Right ventricle myocardium inferior (tissue), 1 donor: ENCODE results near the gene CLEC2B. TPM values are rescaled to one million over a fixed set of nuclear protein-coding genes. Genes with fewer than 3 reads are reported as not detected.

Source experiments
- ATAC-seq: fragments of 200-7000 bp; cut with Tn5 transposase; one replicate; pipeline ENCODE4 v1.9.1; 2020; ENCODE audit warnings: mild to moderate bottlenecking, moderate library complexity
- DNase-seq: peaks from one replicate; pipeline ENCODE4 v3.0.0; 2021; ENCODE audit errors: missing footprints
- intact Hi-C: fragments of 100-400 bp; cut with DNase I; formaldehyde crosslinking; loops from one replicate; pipeline ENCODE4 v1.11.0; 2022
- total RNA-seq: library from RNA; stranded (reverse); fragmentation: NEBNext Ultra II Directional; extraction: Animal tissue kit (Norgen Biotek cat#: 25700); gene quantifications from one replicate; pipeline ENCODE4 v1.2.1, GENCODE V29; 2021
- donor health status: DM: no; HTN: yes; CAD: no; lungs with severe emphysema.

The CLEC2B gene
- total RNA-seq, 1 donor from 2014 or later = 6.8 TPM

DNA sequence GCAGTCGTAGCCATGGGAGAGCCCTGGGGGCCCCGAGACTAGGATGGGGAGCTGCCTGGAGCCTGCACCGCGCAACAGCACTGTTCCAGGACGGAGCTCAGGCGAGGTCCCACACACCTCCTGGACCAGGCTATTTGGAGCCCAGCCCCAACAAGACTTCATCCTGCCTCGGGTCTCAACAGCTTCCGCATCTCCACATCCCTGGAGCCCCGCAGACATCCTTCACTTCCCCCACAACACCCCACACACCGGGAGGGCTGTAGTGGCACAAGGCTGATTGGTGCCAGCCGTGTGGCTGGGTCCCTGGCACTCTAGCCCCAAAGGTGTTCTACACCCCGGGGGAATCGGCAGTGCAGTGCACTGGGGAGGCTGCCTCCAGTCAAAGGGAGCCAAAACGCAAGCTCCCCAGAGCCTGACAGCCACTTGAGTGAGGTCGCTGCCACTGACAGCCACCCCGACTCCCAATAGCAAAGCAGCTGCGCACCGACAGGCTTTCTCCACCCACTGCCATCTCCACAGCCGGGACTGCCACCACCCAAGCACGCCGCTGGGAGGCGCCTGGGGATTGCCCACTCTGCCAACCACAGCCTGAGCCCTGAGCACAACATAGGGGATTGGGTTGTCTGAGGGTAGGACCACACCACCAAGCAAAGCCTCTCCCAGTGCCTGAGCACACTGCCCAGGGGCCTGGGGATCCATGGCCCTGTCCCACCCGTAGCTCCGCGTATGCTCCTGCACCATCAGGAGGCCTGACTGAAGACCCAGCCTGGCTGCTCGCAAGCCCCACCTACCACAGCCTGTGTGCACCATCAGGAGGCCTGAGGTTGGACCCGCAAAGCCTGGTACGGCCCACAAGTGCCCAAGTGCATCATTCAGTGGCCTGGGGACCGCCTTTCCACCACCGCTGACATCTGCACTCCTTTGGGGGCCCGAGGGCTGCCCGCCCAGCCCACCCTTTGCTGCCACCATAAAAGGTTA is 55.0 kb downstream of the CLEC2B start:
- DNase-seq (peak; percentile 94), ATAC-seq (peak; percentile 82)
- intact Hi-C loops = no loop called here

GRCh38 chr12:9811621-9812020 is 57.5 kb downstream of the CLEC2B start:
- intact Hi-C loops = no loop called here
- ATAC-seq (no peak), DNase-seq (no peak)

DNA sequence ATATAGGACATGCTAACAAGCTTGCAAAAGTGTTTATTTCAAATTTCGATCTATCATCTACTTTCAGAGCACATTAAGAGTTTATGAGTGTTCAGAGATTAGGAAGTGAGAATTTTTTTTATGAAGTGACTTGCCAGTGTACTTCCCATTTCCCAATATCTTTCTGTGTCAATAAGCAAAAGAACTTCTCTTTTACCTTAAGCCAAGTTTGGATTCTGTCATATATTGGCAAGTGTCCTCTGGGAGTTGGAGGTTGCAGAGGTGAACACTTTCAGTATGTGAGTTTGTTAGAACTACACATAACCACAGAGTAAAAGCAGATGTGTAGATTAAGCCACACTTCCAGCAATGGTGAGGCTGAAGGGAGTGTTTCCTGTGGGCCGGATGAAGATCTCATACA is 58.5 kb downstream of the CLEC2B start:
- no peak for DNase-seq
- ATAC-seq = no peak
- intact Hi-C loops = no loop called here

DNA sequence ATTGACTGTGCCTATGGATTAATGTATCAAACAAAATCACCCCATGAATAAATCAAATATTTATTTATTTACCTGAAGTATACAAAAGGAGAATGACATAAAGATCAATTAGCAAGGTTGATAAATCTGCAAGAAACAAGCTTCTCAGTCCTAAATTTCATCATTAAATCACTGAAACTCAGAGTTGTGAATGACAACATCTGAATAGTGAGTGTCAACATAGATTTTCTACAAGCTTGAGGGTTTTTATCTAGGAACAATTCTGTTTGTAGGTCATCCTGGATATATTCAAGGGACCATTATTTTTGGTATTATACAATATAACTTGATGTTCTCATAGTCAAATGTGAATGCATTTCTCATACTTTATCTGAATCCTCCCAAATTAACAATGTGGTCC is 59.3 kb downstream of the CLEC2B start:
- ATAC-seq = no peak
- DNase-seq = no peak
- intact Hi-C loops = no loop called here

DNA sequence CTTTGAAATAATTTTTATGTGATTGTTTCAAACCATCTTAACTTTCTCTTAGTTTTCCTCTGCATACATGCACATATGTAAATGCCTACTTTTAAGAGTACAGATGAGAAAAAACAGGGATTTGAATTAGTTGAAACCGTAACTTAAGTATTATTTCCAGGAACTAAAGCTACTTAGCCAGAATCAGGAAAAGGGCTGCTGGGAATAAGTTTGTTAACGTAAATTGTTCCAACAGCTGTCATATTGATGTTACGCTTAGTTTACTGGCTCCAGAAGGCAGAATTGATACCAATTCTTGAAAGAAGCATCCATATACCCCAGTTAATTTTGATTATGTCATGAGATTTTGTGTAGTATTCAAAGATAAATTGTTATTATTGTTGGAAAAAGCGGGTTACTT is 59.8 kb downstream of the CLEC2B start:
- intact Hi-C loops = no loop called here
- DNase-seq (no peak), ATAC-seq (no peak)

GRCh38 chr12:9808504-9808903 is 60.6 kb downstream of the CLEC2B start:
- DNase-seq (no peak), ATAC-seq (no peak)
- intact Hi-C loops = no loop called here

DNA sequence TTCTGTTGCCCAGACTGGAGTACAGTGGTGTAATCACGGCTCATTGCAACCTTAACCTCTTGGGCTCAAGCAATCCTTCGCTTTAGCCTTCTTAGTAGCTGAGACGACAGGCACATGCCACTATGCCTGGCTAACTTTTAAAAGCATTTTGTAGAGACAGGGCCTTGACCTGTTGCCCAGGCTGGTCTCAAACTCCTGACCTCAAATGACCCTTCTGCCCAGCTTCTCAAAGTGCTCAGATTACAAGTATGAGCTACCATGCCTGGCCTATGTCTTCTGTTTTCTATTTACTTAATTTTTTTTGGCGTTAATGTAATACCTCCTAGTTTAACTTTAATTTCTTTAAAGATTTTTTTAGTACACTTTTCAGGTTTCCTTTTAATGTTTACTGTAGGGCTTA is 62.4 kb downstream of the CLEC2B start:
- ATAC-seq = no peak
- intact Hi-C loops = no loop called here
- DNase-seq = no peak

DNA sequence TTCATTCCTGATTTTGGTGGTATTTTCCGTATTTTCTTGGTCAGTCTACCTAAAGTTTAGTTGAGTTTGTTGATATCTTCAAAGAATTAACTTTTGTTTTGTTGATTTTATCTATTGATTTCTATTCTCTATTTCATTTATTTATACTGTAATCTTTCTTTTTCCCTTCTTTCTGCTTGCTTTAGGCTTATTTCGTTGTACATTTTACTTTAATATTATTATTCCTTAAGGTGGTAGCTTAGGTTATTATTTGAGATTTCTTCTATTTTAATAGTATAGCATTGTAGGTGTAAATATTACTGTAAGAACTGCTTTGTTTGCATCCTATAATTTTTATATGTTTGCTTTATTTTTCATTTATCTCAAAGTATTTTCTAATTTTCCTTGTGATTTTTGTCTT is 63.3 kb downstream of the CLEC2B start:
- no peak for ATAC-seq
- DNase-seq = no peak
- intact Hi-C loops = no loop called here

Other genes with a start within 250 kb of the CLEC2B start
- gene CLEC2D, start 199.6 kb downstream of the CLEC2B start, total RNA-seq = 3.0 TPM
- gene CLECL1, start 136.3 kb downstream of the CLEC2B start, total RNA-seq = 0.76 TPM
- gene CD69, start 108.5 kb downstream of the CLEC2B start, total RNA-seq = 0.32 TPM
- 0.24 TPM for gene KLRF1, start 41.9 kb downstream of the CLEC2B start, total RNA-seq
- not detected for gene KLRF2, start 12.1 kb upstream of the CLEC2B start, total RNA-seq
- gene CLEC2A, start 63.0 kb upstream of the CLEC2B start, total RNA-seq = not detected
- gene CLEC12A, start 102.1 kb upstream of the CLEC2B start, total RNA-seq = 6.5 TPM
- not detected for gene CLEC1B, start 129.8 kb upstream of the CLEC2B start, total RNA-seq
- not detected for gene CLEC12B, start 141.3 kb upstream of the CLEC2B start, total RNA-seq
- not detected for gene CLEC9A, start 161.3 kb upstream of the CLEC2B start, total RNA-seq
- gene CLEC1A, start 229.6 kb upstream of the CLEC2B start, total RNA-seq = 3.7 TPM